Smooth muscle cell (in vitro differentiated cells): ENCODE results near the gene STK11IP. TPM values are rescaled to one million over a fixed set of nuclear protein-coding genes. Genes with fewer than 3 reads are reported as not detected.
A peak's percentile ranks its signal among the peaks of the same experiment; 100 is the strongest.

Experiments
- DNase-seq: peaks from one replicate; lab custom pipeline; 2025; ENCODE audit not compliant: unreplicated experiment; lab: John Stamatoyannopoulos, UW
- H2AFZ ChIP-seq: fragments of 200-600 bp; sonication (generic); 2 replicates; pipeline ENCODE4 v1.6.0; 2016; ENCODE audit warnings: antibody characterized with exemption, low read depth, mild to moderate bottlenecking
- H3F3A ChIP-seq: fragments of 200-600 bp; sonication (generic); 2 replicates; pipeline ENCODE4 v1.6.0; 2017; ENCODE audit warnings: antibody characterized with exemption, low read depth
- H3K27ac ChIP-seq: fragments of 200-600 bp; sonication (generic); 2 replicates; pipeline ENCODE4 v1.5.1; 2016; ENCODE audit warnings: low read depth, mild to moderate bottlenecking
- H3K27me3 ChIP-seq: fragments of 200-600 bp; sonication (generic); 2 replicates; pipeline ENCODE4 v1.6.1; 2016; ENCODE audit warnings: low read depth, mild to moderate bottlenecking
- H3K36me3 ChIP-seq: fragments of 200-600 bp; sonication (generic); 2 replicates; pipeline ENCODE4 v1.5.1; 2016; ENCODE audit warnings: low read depth
- H3K4me1 ChIP-seq: fragments of 200-600 bp; sonication (generic); 2 replicates; pipeline ENCODE4 v1.5.1; 2016; ENCODE audit warnings: low read depth
- H3K4me2 ChIP-seq: fragments of 200-600 bp; sonication (generic); 2 replicates; pipeline ENCODE4 v1.6.0; 2016; ENCODE audit warnings: mild to moderate bottlenecking
- H3K4me3 ChIP-seq: fragments of 200-600 bp; sonication (generic); 2 replicates; pipeline ENCODE4 v1.5.1; 2016; ENCODE audit warnings: mild to moderate bottlenecking
- H3K79me2 ChIP-seq: fragments of 200-600 bp; sonication (generic); 2 replicates; pipeline ENCODE4 v1.6.0; 2016; ENCODE audit warnings: low read depth, mild to moderate bottlenecking
- H3K9ac ChIP-seq: fragments of 200-600 bp; sonication (generic); 2 replicates; pipeline ENCODE4 v1.6.0; 2016; ENCODE audit warnings: low read depth
- H3K9me3 ChIP-seq: fragments of 200-600 bp; sonication (generic); replicated peaks from 2 replicates; pipeline ENCODE4 v1.5.1; 2016; ENCODE audit warnings: low read depth
- H4K20me1 ChIP-seq: fragments of 200-600 bp; sonication (generic); 2 replicates; pipeline ENCODE4 v1.6.0; 2016; ENCODE audit warnings: low read depth
- WGBS: methylation state at CpG from one replicate; pipeline ENCODE4 v1.1.7; 2016; ENCODE audit warnings: low lambda C conversion rate; 5-methylcytosine and 5-hydroxymethylcytosine counted together
- polyA plus RNA-seq: library from polyadenylated mRNA; unstranded; fragments of >200 nt; fragmentation: Nextera tagmentation; extraction: Ambion mirVana; gene quantifications from 2 replicates; pipeline ENCODE4 v1.2.1, GENCODE V29; 2016
- total RNA-seq: library from RNA; depleted of rRNA; stranded (reverse); fragments of >200 nt; gene quantifications from 2 replicates; pipeline ENCODE4 v1.2.3, GENCODE V29; 2014
- TF ChIP-seq, protein P1 (sequence below): fragments of 200-600 bp; sonication (generic); IDR thresholded peaks from 2 replicates; pipeline ENCODE4 v1.5.1; 2017; ENCODE audit warnings: borderline replicate concordance, mild to moderate bottlenecking, antibody characterized with exemption; ENCODE audit not compliant: insufficient read depth, poor library complexity, severe bottlenecking

The STK11IP gene
- total and polyA plus RNA-seq, 2 experiments from 2014 or later, result 10.2 to 13.6 TPM

DNA sequence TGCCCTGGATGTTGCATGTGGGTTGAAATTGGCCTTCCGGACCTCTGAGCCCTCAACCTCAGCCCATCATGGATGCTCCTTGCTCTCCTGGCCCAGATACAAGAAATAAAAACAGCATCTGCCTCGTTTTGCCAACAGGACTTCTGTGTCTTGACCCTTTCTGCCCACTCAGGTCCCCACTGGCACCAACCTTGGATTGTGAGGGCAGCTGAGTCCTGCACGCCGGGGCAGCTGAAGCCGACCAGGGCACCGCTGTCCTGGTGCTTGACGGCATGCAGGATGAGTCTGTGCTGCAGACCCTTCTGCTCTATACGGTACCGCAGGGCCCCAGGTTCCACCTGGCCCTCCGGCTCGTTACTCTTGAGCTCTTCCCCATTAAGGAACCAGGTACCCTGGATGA, 31.0 kb upstream of the STK11IP start:
- H3K4me3 ChIP-seq, result no peak overlapping the region
- H3K4me2 ChIP-seq, result no peak overlapping the region
- no peak overlapping the region for H3K9ac ChIP-seq
- 92% methylated on average over 11 of the region's 11 CpGs for WGBS
- no peak for DNase-seq
- no peak overlapping the region for H3K27ac ChIP-seq
- H4K20me1 ChIP-seq, result peaks cover 9% of the 10 kb centered on the region
- TF ChIP-seq, protein P1, sequence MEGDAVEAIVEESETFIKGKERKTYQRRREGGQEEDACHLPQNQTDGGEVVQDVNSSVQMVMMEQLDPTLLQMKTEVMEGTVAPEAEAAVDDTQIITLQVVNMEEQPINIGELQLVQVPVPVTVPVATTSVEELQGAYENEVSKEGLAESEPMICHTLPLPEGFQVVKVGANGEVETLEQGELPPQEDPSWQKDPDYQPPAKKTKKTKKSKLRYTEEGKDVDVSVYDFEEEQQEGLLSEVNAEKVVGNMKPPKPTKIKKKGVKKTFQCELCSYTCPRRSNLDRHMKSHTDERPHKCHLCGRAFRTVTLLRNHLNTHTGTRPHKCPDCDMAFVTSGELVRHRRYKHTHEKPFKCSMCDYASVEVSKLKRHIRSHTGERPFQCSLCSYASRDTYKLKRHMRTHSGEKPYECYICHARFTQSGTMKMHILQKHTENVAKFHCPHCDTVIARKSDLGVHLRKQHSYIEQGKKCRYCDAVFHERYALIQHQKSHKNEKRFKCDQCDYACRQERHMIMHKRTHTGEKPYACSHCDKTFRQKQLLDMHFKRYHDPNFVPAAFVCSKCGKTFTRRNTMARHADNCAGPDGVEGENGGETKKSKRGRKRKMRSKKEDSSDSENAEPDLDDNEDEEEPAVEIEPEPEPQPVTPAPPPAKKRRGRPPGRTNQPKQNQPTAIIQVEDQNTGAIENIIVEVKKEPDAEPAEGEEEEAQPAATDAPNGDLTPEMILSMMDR, result no peak
- no peaks in the 10 kb centered on the region for H3K27me3 ChIP-seq
- peaks cover 12% of the 10 kb centered on the region for H3K79me2 ChIP-seq
- no peaks in the 10 kb centered on the region for H3K9me3 ChIP-seq
- H2AFZ ChIP-seq, result no peak overlapping the region
- no peaks in the 10 kb centered on the region for H3F3A ChIP-seq
- peaks cover 8% of the 10 kb centered on the region for H3K4me1 ChIP-seq
- no peaks in the 10 kb centered on the region for H3K36me3 ChIP-seq

GRCh38 chr2:219567131-219567530, 30.5 kb upstream of the STK11IP start:
- TF ChIP-seq, protein P1, result no peak
- no peak overlapping the region for H2AFZ ChIP-seq
- 95% methylated on average over 18 of the region's 18 CpGs for WGBS

GRCh38 chr2:219567791-219568361, 29.8 kb upstream of the STK11IP start:
- Histone ChIP-seq H4K20me1 (peaks cover 9% of the 10 kb centered on the region), H3K9me3 (no peaks in the 10 kb centered on the region), H3K4me1 (peaks cover 14% of the 10 kb centered on the region), H3K4me3 (no peak overlapping the region), H3K36me3 (no peaks in the 10 kb centered on the region), H3K79me2 (peaks cover 12% of the 10 kb centered on the region), H3K27me3 (no peaks in the 10 kb centered on the region), H3F3A (no peaks in the 10 kb centered on the region), H3K27ac (no peak overlapping the region), H2AFZ (no peak overlapping the region), H3K4me2 (no peak overlapping the region), H3K9ac (no peak overlapping the region)
- 93% methylated on average over 35 of the region's 35 CpGs for WGBS
- DNase-seq, result no peak
- TF ChIP-seq, protein P1, result no peak

More at GRCh38 chr2:219567131-219567530, 30.5 kb upstream of the STK11IP start:
- H3K4me3 ChIP-seq, result no peak overlapping the region
- peaks cover 13% of the 10 kb centered on the region for H3K4me1 ChIP-seq
- no peaks in the 10 kb centered on the region for H3K9me3 ChIP-seq
- no peaks in the 10 kb centered on the region for H3F3A ChIP-seq
- no peak overlapping the region for H3K27ac ChIP-seq
- DNase-seq, result no peak
- no peak overlapping the region for H3K9ac ChIP-seq
- H3K36me3 ChIP-seq, result no peaks in the 10 kb centered on the region
- H4K20me1 ChIP-seq, result peaks cover 9% of the 10 kb centered on the region
- H3K27me3 ChIP-seq, result no peaks in the 10 kb centered on the region
- peaks cover 12% of the 10 kb centered on the region for H3K79me2 ChIP-seq
- H3K4me2 ChIP-seq, result no peak overlapping the region

GRCh38 chr2:219569041-219569440, 28.6 kb upstream of the STK11IP start:
- Histone ChIP-seq H3F3A (no peaks in the 10 kb centered on the region), H3K4me2 (peak overlapping the region; percentile 95), H4K20me1 (peaks cover 9% of the 10 kb centered on the region), H3K79me2 (peaks cover 12% of the 10 kb centered on the region), H3K9me3 (no peaks in the 10 kb centered on the region), H3K36me3 (no peaks in the 10 kb centered on the region), H2AFZ (no peak overlapping the region), H3K4me3 (no peak overlapping the region), H3K9ac (no peak overlapping the region), H3K4me1 (peaks cover 14% of the 10 kb centered on the region), H3K27me3 (no peaks in the 10 kb centered on the region), H3K27ac (no peak overlapping the region)
- TF ChIP-seq, protein P1, result no peak
- DNase-seq, result no peak
- WGBS, result 66% methylated on average over 6 of the region's 6 CpGs
